Activated gamma-delta T cell treated with anti-CD3 and anti-CD28 coated beads, Interleukin-2, amount 50 U/mL, for 16 hours (primary cell): ENCODE results near the gene MAP3K9.
"Not testable (repeated sequence)": the region's sequence is repeated elsewhere in the genome, so short reads cannot be mapped to it uniquely, and the experiment has no call there.

Source experiments
- DNase-seq: peaks from one replicate; pipeline ENCODE4 v3.0.0-alpha.2; 2020; ENCODE audit warnings: low read depth

The MAP3K9 gene

DNA sequence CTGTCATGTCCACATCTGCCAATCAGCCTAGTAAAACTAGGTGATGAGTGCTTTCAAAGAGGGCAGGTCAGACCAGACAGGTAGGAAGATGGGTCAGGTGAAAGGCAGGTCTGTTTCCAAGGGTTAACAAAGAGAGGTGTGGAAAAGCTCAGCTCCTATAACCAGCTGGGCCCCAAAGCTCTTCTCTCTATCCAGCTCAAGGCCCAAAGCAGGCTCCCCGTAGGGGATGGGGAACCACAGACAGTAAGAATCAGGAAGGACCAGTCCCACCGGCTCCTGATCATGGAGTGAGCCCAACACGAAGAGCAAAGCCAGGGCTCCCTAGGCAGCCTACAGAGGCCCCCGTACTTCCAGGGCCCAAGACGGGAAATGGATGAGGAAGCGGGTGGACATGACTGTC, 84.4 kb downstream of the MAP3K9 start:
- no peak for DNase-seq

DNA sequence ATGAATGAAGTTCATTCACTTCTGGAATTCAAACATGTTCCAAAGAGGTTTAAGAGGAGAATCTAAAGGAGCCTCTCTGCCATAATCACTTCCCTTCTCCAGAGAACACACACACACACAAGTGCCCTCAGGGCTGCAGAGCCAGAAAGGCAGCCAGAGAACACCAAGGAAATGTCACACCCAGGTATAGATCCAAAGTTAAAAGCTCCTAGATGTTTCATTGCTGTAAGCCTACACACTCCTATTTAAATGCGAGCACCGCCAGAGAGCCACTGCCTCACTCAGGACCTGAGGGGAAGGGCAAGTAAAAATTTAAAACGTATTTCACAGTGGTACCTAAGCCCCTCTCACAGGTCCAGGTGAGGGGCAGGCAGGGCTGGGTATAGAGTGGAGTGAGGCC, 85.2 kb downstream of the MAP3K9 start:
- no peak for DNase-seq

DNA sequence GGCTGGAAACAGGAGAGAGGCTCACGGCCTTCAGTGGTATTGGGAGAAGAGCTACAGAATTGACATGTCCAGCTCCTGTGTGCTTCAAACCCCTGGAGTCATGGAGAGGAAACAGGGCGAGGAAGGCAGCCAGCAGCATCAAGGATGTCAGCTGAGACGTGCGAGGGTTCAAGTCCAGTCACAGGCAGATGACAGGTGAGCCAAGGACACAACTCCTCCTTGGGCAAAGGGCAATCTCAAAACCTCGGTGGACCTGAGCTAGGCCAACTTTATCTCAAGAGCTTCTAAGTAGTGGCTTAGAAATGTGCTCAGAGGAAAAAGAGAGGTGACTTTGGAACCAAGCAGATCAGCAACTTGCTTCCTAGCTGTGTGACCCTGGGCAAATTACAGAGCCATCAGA, 86.0 kb downstream of the MAP3K9 start:
- no peak for DNase-seq

DNA sequence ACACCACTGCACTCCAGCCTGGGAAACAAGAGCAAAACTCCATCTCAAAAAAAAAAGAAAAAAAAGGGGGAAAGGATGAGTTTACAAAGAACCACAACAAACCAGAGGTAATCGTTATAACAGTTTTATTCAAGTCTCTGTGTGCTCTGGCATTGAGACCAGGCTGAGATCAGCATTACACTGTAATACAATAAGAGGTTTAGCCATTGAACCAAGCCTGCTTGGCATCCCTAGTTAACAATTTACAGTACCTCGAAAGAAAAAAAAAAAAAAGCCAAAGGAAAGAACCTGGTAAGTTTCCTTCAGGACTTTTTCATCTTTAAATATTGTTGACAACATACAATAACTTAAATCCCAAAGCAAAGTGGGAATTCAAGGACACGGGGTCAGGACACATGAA, 86.9 kb downstream of the MAP3K9 start:
- DNase-seq: no peak

DNA sequence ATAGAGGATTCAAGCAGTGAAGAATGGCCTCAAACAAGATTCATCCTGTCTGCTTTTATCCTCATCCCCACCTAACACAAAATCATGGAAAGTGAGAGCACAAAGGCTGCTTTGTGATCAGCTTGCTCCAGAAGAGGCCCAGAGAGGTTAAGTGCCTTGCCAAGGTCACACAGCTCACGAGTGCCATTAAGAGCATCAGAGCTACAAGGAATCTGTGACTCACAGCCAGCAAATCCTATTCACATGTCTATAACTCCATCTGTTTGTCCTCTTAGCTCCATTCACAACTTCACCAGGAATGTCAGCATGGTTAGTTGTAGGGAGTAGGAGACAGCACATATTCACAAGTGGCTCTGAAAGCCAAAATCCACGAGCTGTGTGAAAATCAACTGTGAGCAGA, 87.8 kb downstream of the MAP3K9 start:
- no peak for DNase-seq

DNA sequence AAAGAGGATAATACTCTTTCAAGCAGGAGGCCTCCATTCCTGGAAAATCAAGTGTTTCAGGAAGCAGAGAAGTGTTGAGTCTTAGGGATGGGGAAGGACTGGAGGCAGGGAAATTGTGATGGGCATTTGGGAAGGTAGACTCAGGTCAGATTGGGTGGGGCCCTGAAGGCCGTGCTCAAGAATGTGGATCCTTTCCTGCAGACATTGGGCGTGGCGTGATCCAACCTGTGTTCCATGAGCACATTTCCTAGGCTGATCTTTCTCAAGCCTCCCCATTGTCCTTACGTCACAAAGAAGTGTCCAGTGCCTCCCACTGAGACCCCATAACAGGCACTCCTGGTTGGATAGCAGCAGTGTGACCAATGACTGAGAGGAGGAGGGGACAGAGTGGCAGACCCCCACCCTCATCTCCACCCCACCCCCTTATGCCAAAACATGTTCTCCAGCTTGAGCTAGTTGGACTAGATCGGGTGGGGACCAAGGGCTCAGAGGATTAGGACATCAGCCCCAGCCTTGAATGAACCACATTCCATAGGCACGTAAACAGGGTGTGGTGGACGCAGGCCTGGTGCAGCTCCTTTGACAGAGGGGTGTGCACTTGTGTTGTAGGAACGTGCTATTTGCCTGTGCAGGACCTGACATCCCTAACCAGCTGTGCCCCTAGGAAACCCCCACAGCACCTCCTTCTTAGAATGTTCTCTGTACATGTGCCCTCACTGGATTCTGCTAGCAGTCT, 90.8 kb downstream of the MAP3K9 start:
- DNase-seq: no peak

DNA sequence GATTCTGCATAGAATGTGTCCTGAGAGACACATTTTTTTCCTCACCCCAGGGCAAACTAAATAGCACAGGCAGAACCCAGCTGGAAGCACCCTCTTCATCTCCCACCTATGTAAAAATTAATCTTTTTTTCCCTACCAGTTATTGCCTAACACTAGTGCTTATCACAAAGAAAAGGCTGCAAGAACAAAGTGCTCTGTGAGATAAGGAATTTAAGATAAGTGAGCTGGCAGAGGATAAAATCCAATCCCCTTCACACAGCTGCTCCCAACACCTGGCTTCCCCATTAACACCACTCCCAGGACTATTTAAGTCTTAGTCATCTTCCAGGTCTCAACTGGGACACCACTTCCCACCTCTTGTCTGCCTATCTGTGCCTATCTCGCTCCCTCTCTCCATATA, 92.4 kb downstream of the MAP3K9 start:
- no peak for DNase-seq

DNA sequence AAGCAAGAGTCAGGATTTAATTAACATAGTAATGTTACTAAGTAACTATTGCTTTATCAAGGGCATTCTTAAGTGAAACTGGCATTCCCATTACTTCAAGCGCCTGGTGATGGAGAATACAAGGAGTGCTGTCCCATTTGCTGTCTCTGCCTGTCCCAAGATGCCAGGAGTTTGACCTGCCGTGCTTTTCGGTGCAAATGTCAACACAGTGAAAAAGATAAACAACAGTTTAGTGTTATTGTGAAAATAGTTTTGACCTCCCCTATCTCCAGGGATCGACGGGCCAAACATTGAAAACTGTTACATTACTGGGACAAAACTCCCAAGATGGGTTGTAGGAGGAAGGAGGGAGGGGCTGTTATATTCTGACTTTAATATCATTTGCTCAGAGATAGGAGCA, 92.8 kb downstream of the MAP3K9 start:
- no peak for DNase-seq

DNA sequence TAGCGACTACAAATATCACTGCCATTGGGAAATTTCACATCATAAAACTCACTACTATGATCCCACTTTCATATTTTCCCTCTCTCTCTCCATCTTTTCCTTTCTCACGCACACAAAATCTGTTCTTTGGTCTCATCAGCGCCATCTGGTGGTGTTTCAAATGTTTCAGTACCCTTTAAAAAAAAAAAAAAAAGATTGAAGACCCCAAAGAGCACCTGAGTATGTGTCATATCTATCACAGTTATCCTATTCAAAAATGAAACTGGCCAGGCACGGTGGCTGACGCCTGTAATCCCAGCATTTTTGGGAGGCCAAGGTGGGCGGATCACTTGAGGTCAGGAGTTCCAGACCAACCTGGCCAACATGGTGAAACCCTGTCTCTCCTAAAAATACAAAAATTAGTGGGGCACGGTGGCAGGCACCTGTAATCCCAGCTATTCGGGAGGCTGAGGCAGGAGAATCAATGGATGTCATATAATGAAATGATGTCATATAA, 95.2 kb downstream of the MAP3K9 start:
- DNase-seq: peak; percentile 30

DNA sequence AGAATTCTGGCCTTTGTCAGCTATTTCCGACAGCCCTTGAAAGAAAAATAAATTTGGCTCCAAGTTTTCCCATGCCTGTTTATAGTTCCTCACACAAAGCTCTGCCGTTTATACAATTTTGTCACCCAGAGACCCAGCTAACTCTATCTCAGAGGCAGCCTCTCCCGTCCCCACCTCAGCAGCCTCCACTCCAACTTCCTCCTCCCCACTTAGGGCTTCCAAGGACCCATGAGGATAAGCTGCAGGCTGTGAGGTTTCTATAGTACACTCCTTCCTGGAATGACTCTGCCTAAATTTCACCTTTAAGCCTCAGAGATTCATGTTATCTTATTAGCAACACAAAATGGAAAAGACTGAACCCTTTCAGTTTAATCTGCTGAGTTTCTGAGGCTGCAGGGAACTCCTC, 95.8 kb downstream of the MAP3K9 start:
- DNase-seq: no peak

DNA sequence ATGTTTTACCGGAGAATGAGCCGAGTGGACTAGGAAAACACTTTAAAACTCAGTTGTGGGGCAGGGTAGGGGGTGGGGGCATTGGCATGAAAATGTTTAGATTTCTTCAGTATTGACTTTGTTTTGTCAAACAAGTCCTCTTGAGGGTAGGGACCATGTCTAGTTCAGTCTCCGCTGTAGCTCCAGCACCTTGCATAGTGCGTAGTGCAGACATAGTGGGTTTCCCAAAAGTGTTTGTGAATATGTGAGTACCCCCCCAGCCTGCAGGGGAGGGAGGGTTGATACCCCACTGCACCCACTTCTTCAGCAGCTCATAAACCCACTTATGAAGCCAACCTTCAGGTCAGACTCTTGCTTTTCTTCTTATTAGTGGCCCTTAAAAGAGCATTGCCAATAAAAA, 96.2 kb downstream of the MAP3K9 start:
- no peak for DNase-seq

DNA sequence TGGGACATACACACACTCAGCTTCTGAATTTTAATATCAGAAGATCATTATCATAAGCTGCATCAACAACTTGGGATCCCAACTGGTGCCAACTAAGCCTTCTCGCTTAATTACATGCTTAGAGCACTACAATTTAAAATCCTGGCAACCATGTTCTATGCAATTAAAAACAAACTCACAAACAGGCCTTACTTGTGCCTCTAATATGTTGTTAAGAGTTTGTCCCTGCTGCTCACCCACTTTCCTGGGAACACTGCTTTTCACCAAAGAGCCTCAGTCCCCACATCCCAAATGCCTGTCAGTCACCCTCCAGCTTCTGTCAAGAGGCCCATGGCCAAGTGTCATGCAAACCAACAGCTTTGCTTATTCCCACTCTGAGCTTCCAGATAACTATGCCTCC, 97.9 kb downstream of the MAP3K9 start:
- DNase-seq: no peak

DNA sequence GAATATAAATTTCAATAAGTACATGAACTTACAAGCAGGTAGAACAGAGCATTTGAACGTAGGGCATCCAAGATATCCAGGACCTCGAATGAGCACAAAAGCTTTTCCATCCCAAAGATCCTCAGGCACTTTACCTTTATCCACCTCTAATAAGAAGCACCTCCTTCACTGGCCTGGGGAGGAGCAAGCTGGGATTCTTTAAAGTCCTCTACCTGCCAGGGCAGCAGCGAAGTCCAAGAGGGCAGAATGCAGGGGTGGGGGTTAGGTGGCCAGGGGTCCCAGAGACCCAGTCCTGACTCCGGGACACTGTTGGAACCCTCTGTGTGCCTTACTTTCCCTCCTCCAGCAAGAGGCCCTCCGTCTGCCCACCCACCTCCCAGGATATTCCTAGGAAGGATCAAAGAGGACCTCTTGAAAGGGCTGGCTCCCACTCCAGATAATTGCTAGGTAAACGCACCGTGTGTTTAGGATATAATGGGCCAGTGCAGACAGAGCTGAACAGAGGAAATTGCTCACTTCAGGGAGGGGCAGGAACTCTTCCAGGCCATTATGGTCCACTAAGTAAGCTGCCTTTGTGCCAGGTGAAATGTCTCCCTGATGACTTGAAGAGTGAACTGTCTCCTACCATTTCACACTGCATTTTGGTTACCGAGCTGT, 99.5 kb downstream of the MAP3K9 start:
- no peak for DNase-seq

DNA sequence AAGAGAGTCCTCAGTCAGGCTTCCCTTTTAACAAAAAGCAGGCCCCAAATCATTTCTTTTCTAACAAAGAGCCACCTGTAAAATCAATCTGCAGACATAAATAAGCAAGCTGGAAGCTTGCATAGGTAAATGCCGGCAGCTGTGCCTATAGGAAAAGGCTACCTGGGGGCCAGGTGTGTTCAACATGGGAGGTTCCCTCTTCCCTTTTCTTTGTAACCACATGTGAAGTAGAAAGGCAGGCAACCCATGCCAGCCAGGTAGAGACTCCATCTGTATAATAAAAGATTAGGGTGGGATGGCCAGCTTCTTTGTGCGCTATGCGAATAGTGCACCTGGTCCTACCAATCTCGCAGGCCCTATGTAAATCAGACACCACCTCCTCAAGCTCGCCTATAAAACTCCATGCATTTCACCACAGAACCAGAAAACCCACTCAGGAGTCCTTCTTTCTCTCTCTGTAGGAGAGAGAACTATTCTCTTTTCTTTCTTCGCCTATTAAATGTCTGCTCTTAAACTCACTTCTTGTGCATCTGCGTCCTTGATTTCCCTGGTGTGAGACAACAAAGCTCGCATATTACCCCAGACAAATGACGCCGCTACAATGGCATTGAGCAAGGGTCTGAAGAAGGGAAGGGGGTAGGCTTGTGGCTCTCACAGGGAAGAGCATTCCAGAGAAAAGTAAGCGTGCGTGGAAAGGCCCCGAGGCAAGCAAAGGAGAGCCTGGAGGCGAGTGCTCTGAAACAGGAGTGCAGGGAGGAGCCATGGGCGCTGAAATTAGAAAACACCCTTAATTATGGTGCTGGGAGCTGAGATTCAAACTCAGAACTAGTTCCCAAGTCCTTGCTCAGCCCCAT, 100.4 kb downstream of the MAP3K9 start:
- no peak for DNase-seq

DNA sequence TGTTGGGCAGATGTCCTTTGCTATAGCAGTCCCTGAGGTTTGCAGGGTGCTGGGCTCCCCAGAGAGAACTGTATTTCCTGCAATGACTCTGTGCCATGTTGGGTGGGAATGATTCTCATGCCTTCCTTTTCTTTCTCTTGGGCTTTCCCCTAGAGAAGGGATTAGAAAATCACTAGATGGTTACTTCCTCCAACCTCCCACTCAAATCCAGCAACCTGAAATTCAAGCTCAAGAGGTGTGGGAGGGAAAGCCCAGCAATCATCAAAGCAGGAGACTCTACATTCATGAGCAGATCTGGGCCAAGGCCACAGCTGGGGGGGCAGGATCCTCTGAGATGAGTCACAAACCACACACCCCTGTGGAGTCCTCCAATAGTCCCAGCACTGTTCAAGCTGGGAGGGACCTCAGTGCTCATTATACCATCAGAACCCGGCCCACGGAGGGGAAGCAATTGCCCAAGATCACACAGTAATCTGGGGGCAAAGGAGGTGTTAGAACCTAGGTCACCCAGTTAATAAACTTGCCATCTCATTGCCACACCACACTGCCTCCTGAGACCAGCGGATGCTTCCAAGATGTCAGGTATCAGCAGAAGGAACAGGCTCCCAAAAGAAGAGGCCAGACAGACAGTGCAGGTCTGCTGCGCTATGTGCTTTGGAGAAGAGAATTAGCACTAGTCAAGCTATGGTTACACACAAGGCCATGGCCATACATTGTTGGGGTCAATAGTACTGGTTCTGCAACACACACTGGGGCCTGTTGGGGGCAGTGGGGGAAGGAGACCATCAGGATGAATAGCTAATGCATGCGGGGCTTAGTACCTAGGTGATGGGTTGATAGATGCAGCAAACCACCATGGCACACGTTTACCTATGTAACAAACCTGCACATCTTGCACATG, 101.9 kb downstream of the MAP3K9 start:
- no peak for DNase-seq

DNA sequence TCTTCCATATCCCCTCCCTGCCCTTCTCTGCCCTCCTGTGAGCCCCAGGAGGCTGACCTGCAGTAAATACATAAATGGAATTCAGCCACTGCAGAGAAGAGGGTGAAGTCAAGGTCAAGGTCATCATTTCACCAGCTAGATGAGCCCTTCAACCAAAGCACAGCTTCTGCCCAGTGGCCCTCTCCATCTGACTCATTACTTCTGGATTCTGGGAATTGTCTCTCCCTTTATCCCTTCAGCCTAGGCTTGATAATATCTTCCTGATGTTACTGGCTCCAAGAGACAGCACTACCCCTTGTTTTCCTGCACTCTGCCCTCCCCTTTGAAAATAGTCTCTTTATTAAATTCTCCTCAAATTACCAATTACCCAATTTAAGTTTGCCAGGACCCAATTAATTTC, 103.1 kb downstream of the MAP3K9 start:
- no peak for DNase-seq

DNA sequence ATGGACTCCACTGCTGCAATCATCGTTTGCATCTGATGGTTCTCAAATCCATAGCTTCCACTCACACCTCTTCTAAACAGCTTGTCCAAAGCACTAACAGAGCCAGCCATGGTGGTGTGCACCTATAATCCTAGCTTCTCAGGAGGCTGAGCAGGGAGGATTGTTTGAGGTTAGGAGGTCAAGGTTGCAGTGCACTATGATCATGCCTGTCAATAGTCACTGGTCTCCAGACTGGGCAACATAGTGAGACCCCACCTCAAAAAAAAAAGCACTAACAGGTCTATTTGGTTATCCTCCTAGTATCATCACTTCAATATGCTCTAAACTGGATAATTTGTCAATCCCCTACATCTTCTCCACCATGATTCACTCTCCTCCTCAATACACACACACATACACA, 104.4 kb downstream of the MAP3K9 start:
- no peak for DNase-seq

DNA sequence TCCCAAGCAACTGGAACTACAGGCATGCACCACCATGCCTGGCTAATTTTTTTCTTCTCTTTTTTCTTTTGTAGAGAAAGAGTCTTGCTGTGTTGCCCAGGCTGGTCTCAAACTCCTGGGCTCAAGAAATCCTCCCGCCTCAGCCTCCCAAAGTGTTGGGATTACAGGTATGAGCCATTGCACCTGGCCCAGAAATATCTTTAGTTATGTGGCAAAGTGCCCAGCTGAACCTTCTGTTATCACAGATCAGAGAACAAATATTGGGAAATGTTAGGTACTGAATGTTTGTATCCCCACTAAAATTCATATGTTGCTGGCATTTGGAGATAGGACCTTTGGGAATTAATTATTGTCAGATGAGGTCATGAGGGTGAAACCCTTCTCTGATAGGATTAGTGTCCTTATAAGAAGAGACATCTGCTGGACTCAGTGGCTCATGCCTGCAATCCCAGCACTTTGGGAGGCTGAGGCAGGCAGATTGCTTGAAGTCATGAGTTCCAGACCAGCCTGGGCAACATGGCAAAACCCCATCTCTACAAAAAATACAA, 105.6 kb downstream of the MAP3K9 start:
- DNase-seq: not testable (repeated sequence)

DNA sequence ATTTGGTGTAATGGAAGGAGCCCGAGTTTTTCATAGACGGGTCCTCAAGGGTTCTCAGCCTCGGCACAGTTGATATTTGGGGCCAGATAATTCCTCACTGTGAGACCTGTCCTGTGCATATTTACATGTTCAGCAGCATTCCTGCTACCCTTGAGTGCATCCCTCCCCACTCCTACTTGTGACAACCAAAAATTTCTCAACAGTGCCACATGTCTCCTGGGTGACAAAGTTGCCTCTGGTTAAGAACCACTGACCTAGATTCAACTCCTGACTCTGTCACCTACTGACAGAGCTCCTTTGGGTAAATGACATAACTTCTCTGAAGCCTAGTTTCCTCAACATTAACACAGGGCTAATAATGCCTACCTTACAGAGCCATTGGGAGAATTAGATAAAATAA, 107.2 kb downstream of the MAP3K9 start:
- DNase-seq: no peak

DNA sequence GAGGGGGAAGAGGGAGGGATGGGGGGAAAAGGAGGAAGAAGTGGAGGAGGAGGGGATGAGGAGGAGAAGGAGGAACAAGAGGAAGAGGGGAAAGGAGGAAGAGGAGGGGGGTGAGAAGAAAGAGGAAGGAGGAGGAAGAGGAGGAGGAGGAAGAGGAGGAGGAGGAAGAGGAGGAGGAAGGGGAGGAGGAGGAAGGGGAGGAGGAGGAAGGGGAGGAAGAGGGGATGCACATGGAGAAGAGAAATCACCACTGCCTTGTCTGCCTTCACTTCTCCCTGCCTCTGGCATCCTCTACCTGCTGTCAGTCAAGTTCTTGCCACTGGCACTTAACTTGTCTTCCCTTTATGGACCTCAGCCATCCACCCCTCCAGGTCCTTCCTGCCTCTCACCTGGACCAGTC, 107.7 kb downstream of the MAP3K9 start:
- no peak for DNase-seq

DNA sequence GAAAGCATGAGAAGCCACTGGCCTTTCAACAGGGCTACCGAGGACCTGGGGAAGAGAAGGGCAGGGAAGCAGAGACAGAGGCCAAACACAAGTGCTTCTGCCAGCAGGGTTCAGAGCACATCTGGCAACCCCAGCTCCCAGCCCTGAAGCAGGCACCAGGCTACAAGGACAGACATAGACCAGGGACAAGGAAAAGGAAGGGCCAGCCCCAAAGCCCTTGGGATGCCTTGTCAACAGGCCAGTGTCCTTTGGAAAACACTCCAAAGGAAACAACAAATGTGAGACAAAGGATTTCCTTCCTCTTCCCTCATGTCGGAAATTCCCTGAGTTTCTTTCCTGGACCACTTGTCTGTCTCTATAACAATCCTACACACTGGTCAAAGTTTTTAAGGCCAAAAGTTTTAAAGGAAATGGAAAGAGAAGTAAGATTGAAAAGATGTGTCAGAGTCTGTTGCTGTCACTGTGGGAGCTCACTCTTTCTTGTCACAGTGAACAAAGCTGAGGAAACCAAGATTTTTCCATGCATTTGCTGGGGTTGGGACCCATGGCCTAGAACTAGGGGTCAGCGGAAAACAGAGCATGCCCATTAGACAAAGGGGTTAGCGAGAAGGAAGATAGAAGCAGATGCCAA, 108.2 kb downstream of the MAP3K9 start:
- DNase-seq: no peak
